Endothelial cell (in vitro differentiated cells): ENCODE measurements around the gene GRIP1. TPM values are rescaled to one million over a fixed set of nuclear protein-coding genes. Genes with fewer than 3 reads are reported as not detected.

Experiments
- DNase-seq: peaks from one replicate; pipeline ENCODE4 v3.0.0; 2021; ENCODE audit warnings: low spot score
- H3K27ac Mint-ChIP-seq: one replicate; pipeline ENCODE4 v1.8.0; 2021; ENCODE audit warnings: mixed read lengths, inconsistent platforms; ENCODE audit not compliant: unreplicated experiment
- H3K27me3 Mint-ChIP-seq: one replicate; pipeline ENCODE4 v1.8.0; 2021; ENCODE audit warnings: mild to moderate bottlenecking, moderate library complexity, mixed read lengths, inconsistent platforms; ENCODE audit not compliant: unreplicated experiment
- H3K36me3 Mint-ChIP-seq: one replicate; pipeline ENCODE4 v1.8.0; 2021; ENCODE audit warnings: mild to moderate bottlenecking, low read depth, mixed read lengths, inconsistent platforms; ENCODE audit not compliant: unreplicated experiment
- H3K4me1 Mint-ChIP-seq: one replicate; pipeline ENCODE4 v1.8.0; 2021; ENCODE audit warnings: mild to moderate bottlenecking, mixed read lengths, inconsistent platforms; ENCODE audit not compliant: unreplicated experiment
- H3K4me3 Mint-ChIP-seq: one replicate; pipeline ENCODE4 v1.8.0; 2021; ENCODE audit warnings: mild to moderate bottlenecking, mixed read lengths, inconsistent platforms; ENCODE audit not compliant: unreplicated experiment
- H3K9me3 Mint-ChIP-seq: one replicate; pipeline ENCODE4 v1.8.0; 2021; ENCODE audit warnings: mixed read lengths, inconsistent platforms; ENCODE audit not compliant: unreplicated experiment
- CTCF ChIP-seq: fragments of 200-600 bp; sonication (generic); IDR thresholded peaks from one replicate; pipeline ENCODE4 v1.5.0; 2021; ENCODE audit warnings: antibody characterized with exemption; ENCODE audit not compliant: unreplicated experiment
- total RNA-seq: library from RNA; stranded (reverse); fragmentation: NEBNext Ultra II Directional; extraction: Animal tissue kit (Norgen Biotek cat#: 25700); gene quantifications from one replicate; pipeline ENCODE4 v1.2.1, GENCODE V29; 2021; ENCODE audit not compliant: unreplicated experiment

GRIP1 gene
- total RNA-seq, 1 donor from 2014 or later = 36.2 TPM

- DNase-seq = no peak
- H3K27me3 Mint-ChIP-seq = no peaks in the 10 kb centered on the region
- peaks cover 6% of the 10 kb centered on the region for H3K9me3 Mint-ChIP-seq
- H3K4me1 Mint-ChIP-seq = no peaks in the 10 kb centered on the region
- no peak overlapping the region for H3K27ac Mint-ChIP-seq
- no peak overlapping the region for H3K4me3 Mint-ChIP-seq
- no peak for TF ChIP-seq CTCF
- H3K36me3 Mint-ChIP-seq = no peaks in the 10 kb centered on the region
Measured at GRCh38 chr12:66572845-66573244, 106.0 kb downstream of the GRIP1 start.

GRCh38 chr12:66571361-66571915 lies 107.4 kb downstream of the GRIP1 start:
- no peak for TF ChIP-seq CTCF
- H3K4me1 Mint-ChIP-seq = no peaks in the 10 kb centered on the region
- DNase-seq = no peak
- H3K9me3 Mint-ChIP-seq = no peaks in the 10 kb centered on the region
- H3K36me3 Mint-ChIP-seq = no peaks in the 10 kb centered on the region
- no peak overlapping the region for H3K27ac Mint-ChIP-seq
- H3K4me3 Mint-ChIP-seq = no peak overlapping the region
- no peaks in the 10 kb centered on the region for H3K27me3 Mint-ChIP-seq

- Mint-ChIP-seq H3K27me3 (no peaks in the 10 kb centered on the region), H3K9me3 (no peaks in the 10 kb centered on the region), H3K36me3 (no peaks in the 10 kb centered on the region), H3K4me1 (no peaks in the 10 kb centered on the region), H3K27ac (no peak overlapping the region), H3K4me3 (no peak overlapping the region)
- no peak for TF ChIP-seq CTCF
- DNase-seq = no peak
Measured at GRCh38 chr12:66563220-66563619, 115.7 kb downstream of the GRIP1 start.

GRCh38 chr12:66555113-66555512 lies 123.8 kb downstream of the GRIP1 start:
- no peaks in the 10 kb centered on the region for H3K36me3 Mint-ChIP-seq
- H3K4me3 Mint-ChIP-seq = no peak overlapping the region
- H3K27ac Mint-ChIP-seq = no peak overlapping the region
- no peak for TF ChIP-seq CTCF
- peaks cover 1% of the 10 kb centered on the region for H3K27me3 Mint-ChIP-seq
- H3K4me1 Mint-ChIP-seq = no peaks in the 10 kb centered on the region
- DNase-seq = no peak
- no peaks in the 10 kb centered on the region for H3K9me3 Mint-ChIP-seq

GRCh38 chr12:66552716-66553115 lies 126.2 kb downstream of the GRIP1 start:
- Mint-ChIP-seq H3K27me3 (peaks cover 1% of the 10 kb centered on the region), H3K27ac (no peak overlapping the region), H3K36me3 (no peaks in the 10 kb centered on the region), H3K9me3 (no peaks in the 10 kb centered on the region), H3K4me3 (no peak overlapping the region), H3K4me1 (no peaks in the 10 kb centered on the region)
- TF ChIP-seq CTCF = no peak
- DNase-seq = no peak
